H9 (cell line): ENCODE measurements around the gene SLIT1. TPM values are rescaled to one million over a fixed set of nuclear protein-coding genes. Genes with fewer than 3 reads are reported as not detected.

Source experiments
- DNase-seq: peaks from one replicate; pipeline ENCODE4 v3.0.0-alpha.2; 2017
- H2AFZ ChIP-seq: one replicate; pipeline ENCODE4 v1.6.1; 2013; ENCODE audit warnings: mild to moderate bottlenecking, low read length, control low read depth, moderate library complexity
- H2AK5ac ChIP-seq: 2 replicates; pipeline ENCODE4 v1.6.1; 2013; ENCODE audit warnings: low read length, control low read depth, mixed read lengths; ENCODE audit not compliant: insufficient read length
- H2BK120ac ChIP-seq: one replicate; pipeline ENCODE4 v1.6.1; 2013; ENCODE audit warnings: low read depth, mild to moderate bottlenecking, low read length, control low read depth, inconsistent platforms; ENCODE audit not compliant: poor library complexity, severe bottlenecking
- H2BK12ac ChIP-seq: 2 replicates; pipeline ENCODE4 v1.6.1; 2013; ENCODE audit warnings: low read length, control low read depth, mixed read lengths, low read depth; ENCODE audit not compliant: insufficient read length
- H2BK15ac ChIP-seq: 2 replicates; pipeline ENCODE4 v1.6.1; 2013; ENCODE audit warnings: low read depth, low read length, control low read depth
- H2BK20ac ChIP-seq: one replicate; pipeline ENCODE4 v1.6.1; 2013; ENCODE audit warnings: low read depth, mild to moderate bottlenecking, low read length, control low read depth, inconsistent platforms; ENCODE audit not compliant: poor library complexity, severe bottlenecking
- H2BK5ac ChIP-seq: 2 replicates; pipeline ENCODE4 v1.6.1; 2013; ENCODE audit warnings: low read length, control low read depth, mixed read lengths; ENCODE audit not compliant: insufficient read length
- H3K14ac ChIP-seq: 2 replicates; pipeline ENCODE4 v1.6.1; 2013; ENCODE audit warnings: low read length, control low read depth; ENCODE audit not compliant: insufficient read depth
- H3K18ac ChIP-seq: 2 replicates; pipeline ENCODE4 v1.6.1; 2013; ENCODE audit warnings: low read depth, mild to moderate bottlenecking, mixed read lengths, low read length, control low read depth; ENCODE audit not compliant: insufficient read length
- H3K23ac ChIP-seq: 2 replicates; pipeline ENCODE4 v1.6.1; 2013; ENCODE audit warnings: low read length, control low read depth, mixed read lengths, low read depth; ENCODE audit not compliant: insufficient read length
- H3K23me2 ChIP-seq: 2 replicates; pipeline ENCODE4 v1.6.1; 2013; ENCODE audit warnings: low read depth, mild to moderate bottlenecking, mixed read lengths, low read length, control low read depth; ENCODE audit not compliant: insufficient read length, poor library complexity, severe bottlenecking
- H3K27ac ChIP-seq: 2 replicates; pipeline ENCODE4 v1.5.1; 2013; ENCODE audit warnings: low read length, control low read depth, mixed read lengths, low read depth; ENCODE audit not compliant: insufficient read length
- H3K27me3 ChIP-seq: 2 replicates; pipeline ENCODE4 v1.6.1; 2013; ENCODE audit warnings: low read length, control low read depth, inconsistent platforms; ENCODE audit not compliant: insufficient read depth
- H3K4ac ChIP-seq: 2 replicates; pipeline ENCODE4 v1.6.1; 2013; ENCODE audit warnings: low read depth, mild to moderate bottlenecking, control low read depth, inconsistent platforms, low read length, moderate library complexity
- H3K4me1 ChIP-seq: 2 replicates; pipeline ENCODE4 v1.6.1; 2013; ENCODE audit warnings: low read length, control low read depth, inconsistent platforms; ENCODE audit not compliant: insufficient read depth
- H3K4me2 ChIP-seq: 2 replicates; pipeline ENCODE4 v1.6.1; 2013; ENCODE audit warnings: low read length, control low read depth, mixed read lengths; ENCODE audit not compliant: insufficient read length, insufficient read depth
- H3K56ac ChIP-seq: 2 replicates; pipeline ENCODE4 v1.6.1; 2013; ENCODE audit warnings: low read depth, mild to moderate bottlenecking, mixed read lengths, low read length, control low read depth; ENCODE audit not compliant: insufficient read length
- H3K79me1 ChIP-seq: 2 replicates; pipeline ENCODE4 v1.6.1; 2013; ENCODE audit warnings: low read depth, mild to moderate bottlenecking, moderate library complexity, low read length, control low read depth, inconsistent platforms; ENCODE audit not compliant: insufficient read depth, poor library complexity, severe bottlenecking
- H3K79me2 ChIP-seq: 2 replicates; pipeline ENCODE4 v1.6.1; 2013; ENCODE audit warnings: low read length, control low read depth, inconsistent platforms; ENCODE audit not compliant: insufficient read depth
- H3K9ac ChIP-seq: 2 replicates; pipeline ENCODE4 v1.6.1; 2013; ENCODE audit warnings: low read length, control low read depth, mixed read lengths; ENCODE audit not compliant: insufficient read length; ENCODE audit errors: extremely low read depth
- H3K9me3 ChIP-seq: one replicate; pipeline ENCODE4 v1.6.1; 2013; ENCODE audit warnings: low read depth, low read length, inconsistent platforms; ENCODE audit not compliant: control insufficient read depth
- H3T11ph ChIP-seq: one replicate; pipeline ENCODE4 v1.6.1; 2013; ENCODE audit warnings: mild to moderate bottlenecking, low read length, control low read depth, inconsistent platforms
- H4K20me1 ChIP-seq: one replicate; pipeline ENCODE4 v1.6.1; 2013; ENCODE audit not compliant: control insufficient read depth, insufficient read length, insufficient read depth
- H4K5ac ChIP-seq: 2 replicates; pipeline ENCODE4 v1.6.1; 2013; ENCODE audit warnings: low read depth, mild to moderate bottlenecking, mixed read lengths, low read length, control low read depth; ENCODE audit not compliant: insufficient read length
- H4K8ac ChIP-seq: replicated peaks from 2 replicates; pipeline ENCODE4 v1.6.1; 2013; ENCODE audit warnings: low read length, control low read depth, mixed read lengths, low read depth; ENCODE audit not compliant: insufficient read length
- H4K91ac ChIP-seq: 2 replicates; pipeline ENCODE4 v1.6.1; 2013; ENCODE audit warnings: low read depth, mild to moderate bottlenecking, moderate library complexity, mixed read lengths, low read length, control low read depth; ENCODE audit not compliant: insufficient read length
- H3K27ac Mint-ChIP-seq, 3 experiments: 2 replicates in 2 of 3; 3 replicates in 1 of 3; pipeline ENCODE4 v1.8.0; 2020 to 2021; ENCODE audit warnings: mixed read lengths in 3 of 3, mild to moderate bottlenecking in 1 of 3, moderate library complexity in 1 of 3
- H3K27me3 Mint-ChIP-seq: 2 replicates; pipeline ENCODE4 v1.8.0; 2021; ENCODE audit warnings: low read depth, mild to moderate bottlenecking, moderate library complexity, mixed read lengths
- H3K36me3 Mint-ChIP-seq, 3 experiments: 2 replicates in 2 of 3; 3 replicates in 1 of 3; pipeline ENCODE4 v1.8.0; 2020 to 2021; ENCODE audit warnings: low read depth in 3 of 3, mixed read lengths in 3 of 3; ENCODE audit not compliant: insufficient read depth in 1 of 3
- H3K4me1 Mint-ChIP-seq, 2 experiments: 2 replicates each; pipeline ENCODE4 v1.8.0; 2020; ENCODE audit warnings: mixed read lengths in 2 of 2
- H3K4me3 Mint-ChIP-seq, 2 experiments: 2 replicates in 1 of 2; 3 replicates in 1 of 2; pipeline ENCODE4 v1.8.0; 2020 to 2021; ENCODE audit warnings: mild to moderate bottlenecking in 2 of 2, mixed read lengths in 2 of 2, moderate library complexity in 1 of 2
- H3K9me3 Mint-ChIP-seq, 2 experiments: 2 replicates in 1 of 2; 3 replicates in 1 of 2; pipeline ENCODE4 v1.8.0; 2020; ENCODE audit warnings: mild to moderate bottlenecking in 2 of 2, mixed read lengths in 2 of 2, moderate library complexity in 1 of 2
- CTCF ChIP-seq: fragments of 200-600 bp; sonication (generic); conservative IDR thresholded peaks from 3 replicates; pipeline ENCODE4 v1.8.0; 2021; ENCODE audit warnings: antibody characterized with exemption, mild to moderate bottlenecking
- WGBS: extraction: QIAGEN DNeasy Blood & Tissue Kit; methylation state at CpG from one replicate; pipeline ENCODE4 v1.1.7; 2013; ENCODE audit warnings: missing lambda C conversion rate, low lambda C conversion rate, mixed read lengths; ENCODE audit not compliant: insufficient read length; ENCODE audit errors: extremely low coverage; 5-methylcytosine and 5-hydroxymethylcytosine counted together
- total RNA-seq: library from RNA; stranded (reverse); gene quantifications from 2 replicates; pipeline ENCODE4 v1.2.1, GENCODE V29; 2021

Gene SLIT1
- total RNA-seq, 1 experiment from 2014 or later: 0.57 TPM

- Histone ChIP-seq H3K79me2 (no peaks in the 10 kb centered on the region), H3K23me2 (no peaks in the 10 kb centered on the region), H3K4me2 (no peak overlapping the region), H2BK12ac (no peak overlapping the region), H4K5ac (no peak overlapping the region), H4K8ac (no peak overlapping the region), H3K27me3 (no peaks in the 10 kb centered on the region), H3K9me3 (no peaks in the 10 kb centered on the region), H3K27ac (no peak overlapping the region), H3T11ph (no peak overlapping the region), H2BK20ac (no peak overlapping the region), H2BK15ac (no peak overlapping the region), H2AK5ac (no peak overlapping the region), H4K91ac (no peak overlapping the region), H3K56ac (no peak overlapping the region), H2AFZ (no peak overlapping the region), H3K79me1 (no peaks in the 10 kb centered on the region), H4K20me1 (no peaks in the 10 kb centered on the region), H3K18ac (no peak overlapping the region), H2BK120ac (no peak overlapping the region), H3K4me1 (peaks cover 2% of the 10 kb centered on the region), H3K9ac (no peak overlapping the region), H3K14ac (no peak overlapping the region), H3K23ac (no peak overlapping the region), H2BK5ac (no peak overlapping the region), H3K4ac (no peak overlapping the region)
- Mint-ChIP-seq H3K4me1 (peaks cover 44 to 57% of the 10 kb centered on the region in 2 experiments), H3K9me3 (no peaks in the 10 kb centered on the region), H3K36me3 (no peaks in the 10 kb centered on the region), H3K27me3 (peaks cover 12% of the 10 kb centered on the region), H3K27ac (no peak overlapping the region), H3K4me3 (no peak overlapping the region)
- WGBS: no CpG with 5 or more reads among the region's 6 CpGs
- DNase-seq: no peak
- no peak for TF ChIP-seq CTCF
Observed at GRCh38 chr10:97076781-97077180, 109.0 kb downstream of the SLIT1 start.
